Gastroesophageal sphincter (tissue), 3 donors: ENCODE results near the gene ST6GALNAC1.

Experiments
- CTCF ChIP-seq, 4 experiments: fragments of 200-600 bp in 2 of 4; fragments of 450-650 bp in 2 of 4; sonication (generic) in 1 of 4; IDR thresholded peaks; one replicate each; pipeline ENCODE4 v1.5.1; 2017 to 2019; ENCODE audit warnings: antibody characterized with exemption in 4 of 4, mild to moderate bottlenecking in 2 of 4, moderate library complexity in 2 of 4
- EP300 ChIP-seq: sonication (generic); formaldehyde crosslinking; IDR thresholded peaks from one replicate; pipeline ENCODE4 v1.6.1; 2017; ENCODE audit warnings: antibody characterized with exemption, mild to moderate bottlenecking
- POLR2A ChIP-seq, 2 donors: fragments of 450-650 bp; IDR thresholded peaks; one replicate each; pipeline ENCODE4 v1.6.1; 2017; ENCODE audit warnings: antibody characterized with exemption in 2 of 2, mild to moderate bottlenecking in 2 of 2, moderate library complexity in 1 of 2

- TF ChIP-seq CTCF (IDR thresholded peaks at IDR 0.05), result peak in 1 of 4 experiments; percentile 34
- no peak for TF ChIP-seq EP300
- no peak for TF ChIP-seq POLR2A (IDR thresholded peaks at IDR 0.05)
Measured at GRCh38 chr17:76688165-76688622, 44.6 kb upstream of the ST6GALNAC1 start.
